Measurements from ENCODE around the gene NLK.

Gene NLK

DNA sequence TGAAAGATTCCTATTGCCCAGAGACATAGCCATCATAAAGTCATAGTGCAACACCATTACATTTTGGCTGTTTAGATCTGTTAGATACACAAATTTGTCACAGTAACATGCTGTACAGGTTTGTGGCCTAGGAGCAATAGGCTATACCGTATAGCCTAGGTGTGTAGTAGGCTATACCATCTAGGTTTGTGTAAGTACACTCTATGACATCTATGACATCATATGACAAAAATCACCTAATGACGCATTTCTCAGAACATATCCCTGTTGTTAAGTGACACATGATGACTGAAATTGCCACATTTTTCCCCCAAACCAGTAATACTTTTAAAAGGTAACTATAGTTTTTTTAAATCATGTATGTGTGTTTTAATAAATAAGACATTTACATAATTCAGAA, 43.3 kb downstream of the NLK start:
- no peak for DNase-seq (ENCODE audit: low read depth)
- TF ChIP-seq POLR2A (IDR thresholded peaks at IDR 0.05; ENCODE audit: extremely low read depth, insufficient read length) (no peak), MYC (IDR thresholded peaks at IDR 0.05; ENCODE audit: low read depth, low read length) (no peak)
- TF ChIP-seq, protein P1, sequence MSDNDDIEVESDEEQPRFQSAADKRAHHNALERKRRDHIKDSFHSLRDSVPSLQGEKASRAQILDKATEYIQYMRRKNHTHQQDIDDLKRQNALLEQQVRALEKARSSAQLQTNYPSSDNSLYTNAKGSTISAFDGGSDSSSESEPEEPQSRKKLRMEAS (IDR thresholded peaks at IDR 0.05; ENCODE audit: low read depth, low read length): no peak
- TF ChIP-seq, protein P2, sequence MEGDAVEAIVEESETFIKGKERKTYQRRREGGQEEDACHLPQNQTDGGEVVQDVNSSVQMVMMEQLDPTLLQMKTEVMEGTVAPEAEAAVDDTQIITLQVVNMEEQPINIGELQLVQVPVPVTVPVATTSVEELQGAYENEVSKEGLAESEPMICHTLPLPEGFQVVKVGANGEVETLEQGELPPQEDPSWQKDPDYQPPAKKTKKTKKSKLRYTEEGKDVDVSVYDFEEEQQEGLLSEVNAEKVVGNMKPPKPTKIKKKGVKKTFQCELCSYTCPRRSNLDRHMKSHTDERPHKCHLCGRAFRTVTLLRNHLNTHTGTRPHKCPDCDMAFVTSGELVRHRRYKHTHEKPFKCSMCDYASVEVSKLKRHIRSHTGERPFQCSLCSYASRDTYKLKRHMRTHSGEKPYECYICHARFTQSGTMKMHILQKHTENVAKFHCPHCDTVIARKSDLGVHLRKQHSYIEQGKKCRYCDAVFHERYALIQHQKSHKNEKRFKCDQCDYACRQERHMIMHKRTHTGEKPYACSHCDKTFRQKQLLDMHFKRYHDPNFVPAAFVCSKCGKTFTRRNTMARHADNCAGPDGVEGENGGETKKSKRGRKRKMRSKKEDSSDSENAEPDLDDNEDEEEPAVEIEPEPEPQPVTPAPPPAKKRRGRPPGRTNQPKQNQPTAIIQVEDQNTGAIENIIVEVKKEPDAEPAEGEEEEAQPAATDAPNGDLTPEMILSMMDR (IDR thresholded peaks at IDR 0.05; ENCODE audit: low read depth, low read length): no peak
- H3K4me3 ChIP-seq (ENCODE audit: low read depth, low read length): no peak overlapping the region

DNA sequence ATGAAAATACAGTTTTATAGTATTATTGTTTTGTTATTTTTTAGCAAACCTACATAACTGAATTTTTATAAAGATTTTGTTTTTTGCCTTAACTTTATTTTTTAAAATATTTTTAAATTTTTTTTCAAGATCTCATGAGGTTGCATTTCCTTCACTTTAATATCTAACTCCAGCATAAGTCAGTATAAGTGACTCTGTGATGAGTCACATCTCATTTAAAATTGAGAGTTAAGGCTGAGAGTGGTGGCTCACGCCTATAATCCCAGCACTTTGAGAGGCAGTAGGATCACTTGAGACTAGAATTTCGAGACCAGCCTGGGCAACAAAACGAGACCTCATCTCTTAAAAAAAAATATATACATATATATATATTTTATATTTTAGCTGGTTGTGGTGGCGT, 44.0 kb downstream of the NLK start:
- DNase-seq (ENCODE audit: low read depth): no peak
- TF ChIP-seq MYC (IDR thresholded peaks at IDR 0.05; ENCODE audit: low read depth, low read length) (no peak), POLR2A (IDR thresholded peaks at IDR 0.05; ENCODE audit: extremely low read depth, insufficient read length) (no peak)
- TF ChIP-seq, protein P2 (IDR thresholded peaks at IDR 0.05; ENCODE audit: low read depth, low read length): no peak
- TF ChIP-seq, protein P1 (IDR thresholded peaks at IDR 0.05; ENCODE audit: low read depth, low read length): no peak
- no peak overlapping the region for H3K4me3 ChIP-seq (ENCODE audit: low read depth, low read length)

DNA sequence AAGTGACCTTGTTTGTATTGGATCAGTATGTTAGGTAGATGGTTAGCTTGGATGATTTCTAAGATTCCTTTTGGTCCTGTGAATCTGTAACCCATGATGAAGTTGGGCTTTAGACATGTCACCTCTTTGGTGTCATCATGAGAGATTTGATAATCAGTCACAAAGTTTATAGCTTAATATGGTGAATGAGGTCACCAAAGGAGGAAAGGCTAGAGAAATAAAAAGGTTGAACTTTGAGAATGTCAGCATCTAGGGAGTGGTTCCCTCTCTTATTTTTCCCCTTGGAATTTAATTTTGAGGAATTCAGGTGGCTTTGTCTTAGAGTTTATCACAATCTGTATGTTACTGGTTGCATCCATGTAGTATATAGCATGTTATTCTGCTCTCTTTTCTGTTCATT, 45.3 kb downstream of the NLK start:
- no peak for DNase-seq (ENCODE audit: low read depth)
- TF ChIP-seq POLR2A (IDR thresholded peaks at IDR 0.05; ENCODE audit: extremely low read depth, insufficient read length): no peak
- TF ChIP-seq, protein P2 (IDR thresholded peaks at IDR 0.05; ENCODE audit: low read depth, low read length): no peak
- TF ChIP-seq, protein P1 (IDR thresholded peaks at IDR 0.05; ENCODE audit: low read depth, low read length): no peak
- no peak for TF ChIP-seq MYC (IDR thresholded peaks at IDR 0.05; ENCODE audit: low read depth, low read length)
- H3K4me3 ChIP-seq (ENCODE audit: low read depth, low read length): no peak overlapping the region

DNA sequence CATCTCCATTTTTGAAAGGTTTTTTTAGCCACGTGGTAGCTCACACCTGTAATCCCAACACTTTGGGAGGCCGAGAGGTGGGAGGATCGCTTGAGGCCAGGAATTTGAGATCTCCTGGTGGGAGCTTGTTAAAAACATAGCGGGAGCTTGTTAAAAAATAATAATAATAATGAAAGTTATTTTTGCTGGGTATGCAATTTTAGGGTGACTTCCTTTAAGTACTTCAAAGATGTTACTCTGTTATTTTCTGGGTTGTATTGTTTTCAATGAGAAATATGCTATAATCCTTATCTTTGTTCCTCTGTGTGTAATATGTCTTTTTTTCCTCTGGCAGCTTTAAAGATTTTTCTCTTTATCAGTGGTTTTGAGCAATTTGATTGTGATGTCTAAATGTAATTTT, 48.1 kb downstream of the NLK start:
- TF ChIP-seq MYC (IDR thresholded peaks at IDR 0.05; ENCODE audit: low read depth, low read length) (no peak), POLR2A (IDR thresholded peaks at IDR 0.05; ENCODE audit: extremely low read depth, insufficient read length) (no peak)
- TF ChIP-seq, protein P2 (IDR thresholded peaks at IDR 0.05; ENCODE audit: low read depth, low read length): no peak
- TF ChIP-seq, protein P1 (IDR thresholded peaks at IDR 0.05; ENCODE audit: low read depth, low read length): no peak
- no peak for DNase-seq (ENCODE audit: low read depth)

DNA sequence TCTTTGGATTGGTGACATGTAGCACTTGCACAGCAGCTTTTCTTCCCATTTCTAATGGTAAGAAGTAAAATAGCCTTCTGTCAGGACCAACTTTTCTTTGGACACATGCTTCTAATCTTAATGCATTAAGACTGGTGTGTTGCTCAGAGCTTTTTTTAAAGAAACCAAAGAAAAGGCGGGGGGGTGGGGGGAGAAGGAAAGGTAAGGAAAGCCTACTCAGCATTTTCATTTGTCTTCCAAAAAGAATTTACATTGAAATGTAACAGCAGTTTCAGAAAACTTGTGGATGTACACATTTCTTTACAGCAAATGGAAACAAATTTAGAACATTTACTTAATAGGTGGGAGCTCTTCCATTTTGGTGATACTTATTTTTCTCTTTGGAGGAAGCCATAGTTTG, 49.6 kb downstream of the NLK start:
- H3K4me3 ChIP-seq (ENCODE audit: low read depth, low read length): no peak overlapping the region
- TF ChIP-seq, protein P2 (IDR thresholded peaks at IDR 0.05; ENCODE audit: low read depth, low read length): no peak
- DNase-seq (ENCODE audit: low read depth): no peak

More for the DNA sequence above, 48.1 kb downstream of the NLK start:
- no peak overlapping the region for H3K4me3 ChIP-seq (ENCODE audit: low read depth, low read length)

DNA sequence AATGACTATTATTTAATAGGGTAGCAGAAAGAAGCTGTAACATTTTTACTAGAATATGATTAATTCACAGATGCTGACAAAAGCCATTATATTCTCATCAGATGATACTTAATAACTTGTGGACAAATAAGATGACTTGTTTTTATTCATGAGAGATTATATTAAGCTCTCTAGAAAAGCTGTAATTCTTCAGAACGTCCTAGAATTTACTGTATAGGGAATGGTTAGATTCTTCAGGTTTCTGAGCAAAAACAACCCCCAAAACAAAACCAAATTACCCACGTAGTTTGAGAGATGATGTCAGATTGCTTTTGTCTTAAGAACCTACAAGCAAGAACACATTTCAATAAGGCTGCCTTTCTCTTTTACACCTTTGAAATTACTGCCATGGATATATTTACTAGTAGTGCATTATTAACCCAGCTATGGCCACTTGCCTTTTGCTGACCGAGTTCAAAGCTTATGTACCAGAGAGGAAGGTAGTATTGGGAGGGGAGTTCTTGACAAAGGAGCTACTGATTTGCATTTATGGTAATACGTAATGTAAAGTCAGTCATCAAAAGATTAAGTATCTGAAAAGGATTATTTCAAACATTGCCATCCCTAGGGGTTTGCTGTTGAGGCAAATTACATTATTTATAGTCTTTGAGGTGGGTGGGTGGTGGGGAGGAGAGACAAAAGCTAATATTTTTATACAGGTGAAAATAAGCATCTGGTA, 51.7 kb downstream of the NLK start:
- TF ChIP-seq, protein P1 (IDR thresholded peaks at IDR 0.05; ENCODE audit: low read depth, low read length): no peak
- TF ChIP-seq MYC (IDR thresholded peaks at IDR 0.05; ENCODE audit: low read depth, low read length) (no peak), POLR2A (IDR thresholded peaks at IDR 0.05; ENCODE audit: extremely low read depth, insufficient read length) (no peak)
- TF ChIP-seq, protein P2 (IDR thresholded peaks at IDR 0.05; ENCODE audit: low read depth, low read length): no peak
- DNase-seq (ENCODE audit: low read depth): no peak

More for the DNA sequence above, 51.7 kb downstream of the NLK start:
- H3K4me3 ChIP-seq (ENCODE audit: low read depth, low read length): no peak overlapping the region
